ENCODE measurements around the gene EMP2.

Gene EMP2

DNA sequence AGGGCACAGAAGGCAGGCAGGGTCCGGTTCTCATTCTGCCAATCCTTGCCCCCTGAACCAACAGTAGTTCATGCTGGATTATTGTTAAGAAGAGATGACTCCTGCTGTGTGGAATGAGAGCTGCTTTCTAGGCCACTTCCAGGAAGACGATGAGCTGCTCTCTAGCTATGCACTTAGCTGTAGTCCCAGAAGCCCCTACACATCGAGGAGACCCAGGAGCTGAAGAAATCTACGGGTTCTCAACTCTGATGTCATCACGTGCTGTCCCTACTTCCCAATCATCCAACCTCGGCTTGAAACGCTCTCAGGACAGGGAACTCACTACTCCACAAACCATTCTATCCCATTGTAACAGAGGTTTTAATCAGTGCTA lies 29.0 kb upstream of the EMP2 start:
- DNase-seq: no peak

DNA sequence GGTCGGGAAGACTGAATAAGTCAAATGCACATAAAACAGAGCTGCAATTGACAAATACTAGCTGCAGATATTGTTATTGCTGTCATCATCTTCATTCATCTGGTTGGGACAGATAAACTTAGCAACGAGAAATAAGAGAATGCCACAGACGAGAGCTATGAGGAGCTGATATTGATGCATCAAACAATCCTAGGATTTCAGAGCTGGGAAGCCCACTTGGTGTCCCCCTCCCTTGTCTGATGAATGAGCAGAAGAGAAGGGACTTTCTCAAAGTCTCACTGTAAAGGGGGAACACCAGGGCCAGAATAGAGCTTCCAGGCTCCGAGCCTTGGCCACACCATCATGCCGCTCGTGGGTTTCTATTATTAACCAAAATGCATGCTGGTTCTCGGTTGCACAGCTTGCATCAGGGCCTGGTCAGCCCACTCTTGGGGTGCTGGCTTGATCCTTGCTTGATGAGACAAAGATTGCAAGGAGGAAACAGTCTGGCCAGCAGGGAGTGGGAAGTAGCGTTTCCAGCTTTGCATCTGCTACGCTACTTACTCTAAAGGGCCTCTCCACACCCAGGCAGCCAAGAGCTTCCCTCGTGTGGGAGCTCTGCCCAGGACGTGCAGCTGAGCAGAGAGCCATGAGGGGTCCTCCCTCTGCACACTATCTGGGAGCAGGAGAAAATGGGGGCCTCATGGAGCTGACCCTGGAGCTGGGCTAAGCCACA lies 28.4 kb upstream of the EMP2 start:
- DNase-seq: no peak

DNA sequence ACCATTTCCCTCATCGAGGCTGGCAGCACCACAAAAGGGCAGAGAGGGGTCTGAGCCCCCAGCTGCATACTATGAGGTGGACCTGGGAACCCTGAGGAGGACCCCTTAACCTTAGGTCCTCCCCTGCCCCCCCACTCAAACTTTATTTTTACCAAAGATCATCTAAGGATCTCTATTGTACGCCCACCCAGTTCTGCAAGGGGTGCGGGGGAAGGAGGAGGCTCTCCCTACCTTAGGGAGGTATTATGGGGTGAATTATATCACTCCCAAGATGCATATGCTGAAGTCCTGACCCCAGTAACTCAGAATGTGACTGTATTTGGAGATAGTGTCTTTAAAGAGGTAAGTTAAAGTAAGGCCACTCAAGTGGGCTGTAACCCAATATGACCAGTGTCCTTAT lies 26.8 kb upstream of the EMP2 start:
- DNase-seq: no peak

DNA sequence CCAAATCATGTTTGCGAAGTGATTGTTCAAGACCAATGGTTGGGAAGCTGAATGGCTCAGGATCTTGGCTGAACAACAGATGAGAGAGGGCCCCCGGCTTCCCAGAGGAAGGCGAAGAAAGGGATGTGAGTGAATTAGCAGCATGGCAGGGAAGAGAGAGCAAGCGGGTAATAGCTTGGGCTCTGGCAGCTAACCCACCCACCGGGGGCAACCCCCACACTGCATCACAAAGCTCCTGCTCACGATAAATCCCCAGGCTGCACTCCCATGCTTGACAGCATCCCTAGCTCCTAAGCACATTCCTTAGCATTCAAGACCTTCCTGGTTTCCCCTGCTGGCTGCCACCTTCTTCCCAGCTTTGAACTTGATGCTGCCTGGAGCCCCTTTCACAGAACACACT lies 26.2 kb upstream of the EMP2 start:
- DNase-seq: no peak

DNA sequence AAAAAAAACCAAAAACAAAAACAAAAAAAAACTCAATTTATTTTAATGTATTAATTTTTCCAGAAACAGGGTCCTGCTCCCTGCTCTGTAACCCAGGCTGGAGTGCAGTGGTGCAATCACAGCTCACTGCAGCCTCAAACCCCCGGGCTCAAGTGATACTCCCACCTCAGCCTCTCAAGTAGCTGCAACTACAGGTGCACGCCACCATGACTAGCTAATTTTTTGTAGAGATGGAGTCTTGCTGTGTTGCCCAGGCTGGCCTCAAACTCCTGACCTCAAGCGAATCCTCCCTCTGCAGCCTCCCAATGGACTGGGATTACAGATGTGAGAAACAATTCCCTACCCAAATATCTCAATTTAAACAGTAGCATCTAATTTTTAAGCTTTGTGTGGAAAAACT lies 25.2 kb upstream of the EMP2 start:
- no peak for DNase-seq

DNA sequence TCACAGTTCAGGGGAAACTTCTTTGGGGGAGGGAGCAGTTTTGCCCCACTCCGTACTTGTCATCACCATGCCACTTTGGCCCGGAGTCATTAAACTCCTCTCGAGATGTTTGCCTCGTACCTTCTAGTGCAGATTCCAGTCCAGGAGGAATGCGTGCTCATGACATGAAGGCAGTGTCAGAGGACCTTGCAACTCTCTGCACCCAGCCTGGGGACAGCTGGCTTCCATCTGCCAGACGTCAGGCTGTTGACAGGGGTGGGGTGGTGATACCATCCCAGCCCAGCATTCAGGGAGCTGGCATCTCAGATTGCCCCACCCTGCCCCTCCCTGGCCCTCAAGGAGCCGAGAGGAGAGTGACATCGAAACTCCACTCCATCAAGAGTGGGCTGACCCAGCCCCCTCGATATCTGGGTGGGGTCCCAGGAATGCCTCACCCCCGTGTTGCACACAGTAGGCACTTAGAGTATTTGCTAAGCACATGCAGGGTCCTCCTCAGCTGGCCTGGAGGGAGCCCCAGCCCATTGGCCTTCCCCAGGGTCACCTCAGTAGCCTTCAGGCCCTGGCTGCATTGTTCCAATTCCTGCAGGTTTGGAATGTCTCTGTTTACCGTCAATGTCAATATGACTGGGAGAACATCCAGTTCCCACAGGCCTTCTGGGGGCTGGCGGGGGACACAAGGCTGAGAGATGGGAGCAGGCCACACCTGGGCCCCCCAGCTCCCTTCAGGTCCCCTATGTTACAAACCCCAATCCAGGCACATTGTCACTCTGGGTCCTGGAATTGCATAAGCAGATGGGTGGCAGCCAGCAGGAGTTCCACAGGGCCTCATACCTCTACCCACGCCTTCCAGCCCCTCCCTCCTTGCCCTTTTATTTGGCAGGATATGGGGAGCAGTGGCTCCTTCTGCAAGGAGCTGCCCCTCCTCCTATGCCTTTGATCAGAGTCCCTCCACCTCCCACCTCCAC lies 21.3 kb upstream of the EMP2 start:
- DNase-seq: no peak

DNA sequence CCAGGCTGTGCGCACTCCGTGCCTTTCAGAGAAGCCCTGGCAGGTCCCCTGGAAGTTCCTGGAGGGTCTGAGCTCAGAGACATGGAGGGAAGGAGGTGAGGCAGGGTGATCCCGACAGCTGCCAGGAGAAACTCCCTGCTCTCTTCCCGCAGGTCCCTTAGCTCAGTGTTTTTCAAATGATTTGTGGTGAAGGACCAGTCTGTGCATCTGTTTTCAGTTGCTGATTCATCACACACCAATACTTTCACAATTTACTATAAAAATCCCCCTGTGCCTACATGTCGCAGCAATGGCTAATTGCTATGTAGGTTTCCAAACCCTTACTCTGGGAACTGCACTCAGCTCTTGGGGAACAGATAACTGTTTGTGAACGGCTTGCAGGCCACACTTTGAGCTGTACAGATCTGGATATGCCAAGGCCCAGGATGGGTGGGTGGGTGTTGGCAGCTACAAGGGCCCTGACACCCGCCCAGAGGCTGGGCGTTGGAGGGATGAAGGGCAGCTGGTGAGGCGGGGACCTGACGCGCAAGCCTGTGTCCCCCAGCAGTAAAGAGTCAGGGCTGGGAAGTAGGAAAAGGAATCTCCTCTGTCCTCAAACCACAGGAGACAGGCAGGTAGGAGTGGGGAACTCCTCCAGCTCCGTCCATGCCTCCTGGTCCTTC lies 20.5 kb upstream of the EMP2 start:
- DNase-seq: no peak

DNA sequence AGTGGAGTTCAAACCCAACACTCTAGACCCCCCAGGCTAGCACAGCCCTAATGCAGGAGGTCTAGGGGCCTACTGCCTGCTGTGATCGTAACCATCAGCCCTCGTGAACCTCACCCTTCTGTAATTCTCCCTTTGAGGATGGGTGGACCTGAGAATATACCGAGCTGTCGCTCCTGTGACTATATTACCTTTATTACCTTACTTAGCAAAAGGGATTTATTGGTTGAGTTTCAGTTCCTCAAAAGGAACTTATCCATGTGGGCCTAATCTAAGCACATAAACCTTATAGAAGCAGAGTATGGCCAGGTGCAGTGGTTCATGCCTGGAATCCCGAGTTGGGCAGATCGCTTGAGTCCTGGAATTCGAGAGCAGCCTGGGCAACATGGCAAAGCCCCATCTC lies 19.2 kb upstream of the EMP2 start:
- no peak for DNase-seq

DNA sequence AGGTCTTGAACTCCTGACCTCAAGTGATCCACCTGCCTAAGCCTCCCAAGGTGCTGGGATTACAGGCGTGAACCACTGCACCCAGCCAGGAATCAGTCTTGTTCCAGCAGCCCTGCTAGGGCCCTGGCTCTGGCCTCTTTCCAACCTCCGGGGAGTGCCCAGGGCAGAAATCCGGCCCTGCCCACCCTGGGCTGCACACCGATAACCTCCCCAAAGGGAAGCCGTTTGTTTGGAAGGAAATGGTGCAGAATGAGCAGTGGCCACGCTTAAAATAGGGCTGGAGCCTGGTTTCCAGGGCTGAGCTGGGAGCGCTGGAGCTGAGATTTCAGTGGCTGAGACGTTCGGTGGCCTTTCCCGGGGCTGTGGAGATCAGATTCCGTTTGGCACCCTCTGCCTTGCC lies 17.8 kb upstream of the EMP2 start:
- DNase-seq: no peak

DNA sequence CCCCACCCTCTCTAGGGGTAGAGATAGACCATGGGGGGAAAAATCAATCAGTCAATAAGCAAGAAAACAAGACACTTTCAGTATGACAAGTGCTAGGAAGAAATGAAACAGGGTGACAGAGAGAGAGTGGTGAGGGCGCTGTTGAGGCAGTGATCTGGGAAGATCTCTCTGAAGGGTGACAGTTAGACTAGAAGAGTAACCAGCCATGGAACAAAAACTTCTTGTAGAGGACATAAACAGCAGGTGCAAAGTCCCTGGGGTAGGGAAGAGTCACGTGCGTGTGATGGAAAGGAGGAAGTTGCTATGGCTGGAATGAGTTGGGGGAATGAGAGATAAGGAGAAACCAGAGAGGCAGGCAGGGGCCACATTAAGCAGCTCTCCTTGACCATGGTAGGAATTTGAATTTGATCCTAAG lies 16.8 kb upstream of the EMP2 start:
- DNase-seq: no peak

DNA sequence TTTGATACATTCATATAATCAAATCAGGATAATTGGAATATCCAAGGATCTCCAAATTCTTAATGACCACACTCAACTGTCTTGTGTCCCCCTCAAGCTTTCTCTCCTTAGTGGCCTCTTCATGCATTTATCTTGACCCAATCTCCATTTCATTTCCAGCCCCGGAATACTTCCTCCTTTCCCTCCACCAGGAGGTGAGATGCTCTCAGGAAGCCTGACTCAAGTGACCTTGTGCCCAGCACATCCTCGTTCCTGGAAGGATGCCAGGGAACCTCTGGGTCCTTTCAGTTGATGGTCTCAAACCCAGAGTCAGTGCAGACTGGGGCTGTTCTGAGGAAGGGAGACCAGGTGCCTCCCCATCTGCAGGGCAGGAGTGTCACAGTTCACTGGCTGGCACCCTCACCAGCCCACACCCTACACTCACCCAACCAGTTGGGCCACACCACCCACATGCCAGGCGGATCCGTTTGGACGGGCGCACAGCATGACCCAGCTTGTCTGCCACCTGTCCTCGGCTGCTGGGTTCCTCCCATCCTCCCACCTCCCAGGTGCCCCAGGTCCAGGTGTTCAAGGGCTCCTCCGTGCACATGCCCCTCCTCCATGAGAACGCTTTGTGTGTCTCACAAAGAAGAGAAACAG lies 14.0 kb upstream of the EMP2 start:
- no peak for DNase-seq

DNA sequence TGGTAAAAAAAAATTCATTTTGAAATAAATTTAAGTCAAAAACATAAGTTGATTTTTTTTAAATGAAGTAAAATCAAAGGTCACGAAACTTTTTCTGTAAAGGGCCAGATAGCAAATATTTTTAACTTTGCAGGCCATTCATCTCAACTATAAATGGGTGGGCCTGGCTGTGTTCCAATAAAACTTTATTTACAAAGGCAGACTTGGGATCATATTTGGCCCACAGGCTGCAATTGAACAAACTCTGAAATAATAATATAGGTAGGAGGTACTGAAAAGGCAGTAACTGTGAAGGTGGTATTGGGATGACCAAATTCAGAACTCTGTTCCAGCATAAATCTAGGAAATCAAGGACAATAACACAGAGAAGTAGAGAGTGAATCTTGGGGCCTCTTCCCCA lies 12.2 kb upstream of the EMP2 start:
- DNase-seq: no peak

DNA sequence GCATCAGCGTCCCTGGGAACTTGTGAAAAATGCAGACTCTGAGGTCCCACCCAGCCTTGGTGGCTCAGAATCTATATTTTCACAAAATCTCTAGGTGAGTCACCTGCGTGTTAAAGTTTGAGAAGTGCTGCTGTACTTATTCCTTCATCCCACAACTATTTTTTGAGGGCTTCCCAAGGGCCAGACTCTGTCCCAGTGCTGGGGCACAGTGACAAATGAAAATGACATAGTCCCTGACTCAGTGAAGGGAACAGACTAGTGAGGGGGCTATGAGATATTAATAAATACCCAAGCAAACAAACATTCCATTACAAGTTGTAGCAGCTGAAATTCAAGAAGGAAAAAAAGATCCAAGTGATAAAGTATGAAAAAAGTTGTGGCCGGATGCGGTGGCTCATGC lies 9.9 kb upstream of the EMP2 start:
- no peak for DNase-seq

DNA sequence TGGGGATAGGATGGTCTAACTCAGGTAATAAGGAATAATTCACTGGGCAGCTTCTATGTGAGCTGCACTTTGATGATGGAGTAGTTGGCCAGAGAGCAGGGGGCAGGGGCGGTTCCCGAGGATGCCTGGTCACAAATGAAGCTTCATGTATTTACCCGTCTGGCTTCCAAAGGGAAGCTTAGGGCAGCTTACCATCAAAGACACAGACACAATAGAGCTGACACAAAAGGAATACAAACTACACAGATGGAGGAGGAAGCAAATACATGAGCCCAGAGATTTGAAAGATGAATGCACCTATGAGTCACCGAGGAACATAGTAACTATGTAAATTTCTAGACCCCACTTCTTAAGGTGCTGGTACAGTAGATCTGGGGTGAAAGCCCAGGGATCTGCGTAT lies 8.7 kb upstream of the EMP2 start:
- DNase-seq: no peak

DNA sequence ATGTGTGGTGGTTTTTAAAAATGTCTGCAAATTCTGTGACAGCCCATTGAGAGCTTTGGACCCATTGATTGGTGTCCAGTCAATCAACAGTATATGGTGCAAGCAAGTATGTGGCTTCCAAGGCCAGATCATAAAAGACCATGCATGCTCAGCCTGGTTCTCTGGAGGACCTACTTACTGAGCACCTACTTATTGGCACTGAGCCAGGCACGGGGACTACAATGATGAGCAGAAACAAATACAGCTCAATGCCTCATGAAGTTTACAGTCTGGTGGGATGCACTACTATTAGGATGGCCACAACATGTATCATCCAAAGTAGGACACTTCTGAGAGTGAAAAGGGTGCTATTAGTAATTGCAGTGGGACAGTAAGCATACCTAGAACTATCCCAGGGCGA lies 7.2 kb upstream of the EMP2 start:
- no peak for DNase-seq

DNA sequence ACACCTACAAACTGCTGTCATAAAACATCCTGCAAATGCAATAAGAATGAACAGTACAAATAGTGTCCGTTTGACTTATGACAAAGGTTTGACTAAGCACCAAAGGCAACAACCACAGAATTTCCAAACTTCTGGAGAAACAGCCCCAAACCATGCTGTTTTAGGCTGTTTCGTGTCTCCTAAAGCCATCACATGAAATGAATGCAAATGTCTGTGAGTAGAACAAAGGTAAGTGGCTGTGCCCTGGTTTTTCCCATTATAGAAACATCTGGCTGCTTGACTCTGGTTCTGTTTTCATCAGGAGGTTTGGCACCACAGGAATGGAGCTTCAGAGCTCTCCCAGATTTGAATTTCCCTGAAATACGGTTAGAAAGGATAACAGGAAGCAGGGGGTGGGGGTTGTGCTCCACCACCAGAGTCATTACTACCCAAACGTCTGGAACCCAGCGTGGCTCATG lies 4.6 kb upstream of the EMP2 start:
- DNase-seq: no peak

DNA sequence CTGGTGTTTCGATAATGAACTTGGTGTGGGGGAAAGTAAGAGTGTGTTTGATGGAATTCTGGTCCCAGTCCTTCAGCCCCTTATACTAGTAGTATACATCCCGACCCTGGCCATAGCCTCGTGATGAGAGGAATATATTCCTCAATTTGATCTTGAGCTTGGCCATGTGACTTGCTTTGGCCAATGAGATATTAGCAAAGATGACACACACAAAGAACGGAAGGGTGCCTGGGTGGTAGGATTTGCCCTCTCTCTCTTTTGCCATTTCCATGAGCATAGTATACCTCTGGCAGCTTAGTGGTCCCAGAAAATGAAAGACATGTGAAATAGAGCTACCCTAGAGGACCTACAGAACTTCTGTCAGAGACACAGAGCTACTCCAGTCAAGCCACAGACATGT lies 2.9 kb upstream of the EMP2 start:
- DNase-seq: no peak

DNA sequence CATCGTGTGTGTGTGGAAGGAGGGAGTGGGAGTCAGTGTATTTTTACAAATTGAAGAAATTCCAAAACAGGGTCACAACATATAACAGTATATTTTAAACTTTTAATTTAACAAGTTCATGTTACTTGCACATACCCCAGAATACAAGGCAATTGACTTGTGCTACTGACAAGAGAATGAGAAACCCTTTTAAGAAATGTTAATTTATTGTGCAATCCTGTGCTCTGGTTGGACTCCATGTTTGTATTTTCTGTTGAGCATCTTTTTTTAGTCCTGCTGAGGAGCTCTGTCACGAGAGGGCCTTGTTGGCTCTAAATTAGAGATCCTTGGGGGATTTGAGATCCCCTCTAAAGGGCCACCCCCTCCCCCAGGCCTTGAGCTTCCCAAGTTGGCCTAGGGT lies 1.1 kb upstream of the EMP2 start:
- no peak for DNase-seq

DNA sequence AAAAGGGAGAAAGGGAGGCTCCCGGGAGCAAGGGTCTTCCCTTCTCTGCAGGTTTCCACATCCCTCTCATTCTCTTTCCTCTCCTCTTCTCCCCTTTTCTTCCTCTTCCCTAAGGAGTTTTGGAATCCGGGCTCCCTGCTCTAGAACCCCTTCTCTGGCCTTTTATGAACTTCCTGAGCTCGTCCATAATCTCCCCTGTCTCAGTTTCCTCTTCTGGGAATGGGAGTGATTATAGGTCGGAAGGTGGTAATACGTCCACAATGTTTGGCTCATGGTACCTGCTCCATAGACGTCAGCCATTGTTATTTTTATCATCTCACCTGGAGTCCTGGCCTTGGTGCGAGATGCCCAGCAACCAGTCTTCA lies 467 bp upstream of the EMP2 start:
- no peak for DNase-seq

DNA sequence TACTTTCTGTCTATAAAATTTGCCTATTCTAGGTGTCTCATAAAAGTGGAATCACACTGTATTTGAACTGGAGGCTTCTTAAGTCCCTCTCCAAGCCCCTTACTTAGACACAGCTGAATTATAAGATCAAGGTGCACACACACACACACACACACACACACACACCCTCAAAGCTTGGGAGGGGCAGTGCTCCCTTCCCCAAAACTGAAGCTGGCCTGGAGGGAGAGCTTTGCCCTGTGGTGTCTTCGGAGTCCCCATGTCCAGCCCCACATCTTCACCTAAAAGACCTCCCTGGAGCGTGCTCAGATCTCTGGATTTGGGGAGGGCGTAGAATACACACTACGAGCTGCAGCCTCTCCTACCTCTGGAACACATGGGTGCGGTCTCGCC lies 828 bp downstream of the EMP2 start:
- no peak for DNase-seq

DNA sequence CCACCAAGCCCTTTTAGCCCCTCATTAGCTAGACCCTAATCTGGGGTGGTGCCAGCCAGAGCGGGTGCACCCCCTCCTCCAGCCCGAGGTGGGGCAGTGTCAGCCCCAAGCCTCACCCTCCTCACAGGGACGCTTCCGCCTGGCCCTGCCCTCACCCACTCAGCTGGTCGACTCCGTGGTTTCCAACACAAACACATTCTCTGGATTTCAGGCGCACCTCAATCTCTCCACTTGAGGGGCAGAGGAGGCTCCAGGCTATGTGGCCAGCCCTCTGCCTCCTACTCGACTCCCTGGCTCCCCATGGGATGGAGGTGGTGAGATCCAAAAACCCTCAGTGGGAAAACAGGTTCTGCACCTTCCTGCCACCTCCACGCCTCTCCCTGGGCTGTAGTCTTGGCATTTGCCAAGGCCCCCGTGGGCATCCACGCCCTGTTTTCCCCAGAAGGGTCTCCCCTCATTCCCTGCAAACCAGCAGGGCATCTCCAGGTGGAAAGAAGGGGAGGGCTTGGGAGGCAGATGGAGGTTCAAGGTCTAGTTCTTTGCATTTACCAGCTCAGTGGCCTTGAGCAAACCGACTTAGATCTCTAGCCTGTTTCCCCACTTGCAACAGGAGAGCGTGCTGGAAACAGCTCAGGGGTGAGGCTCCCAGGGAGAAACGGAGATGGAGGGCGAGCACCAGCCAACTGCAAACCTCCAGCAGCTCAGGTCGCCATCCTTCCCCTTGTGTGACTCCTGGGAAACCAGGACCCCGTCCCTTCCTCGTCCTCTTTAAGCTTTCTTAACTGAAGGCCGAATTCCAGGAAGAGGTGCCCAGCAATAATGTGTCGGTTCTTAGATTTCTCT lies 1.7 kb downstream of the EMP2 start:
- DNase-seq: no peak
